ENCODE measurements around the gene ACTN2.

- TF ChIP-seq, protein P1, sequence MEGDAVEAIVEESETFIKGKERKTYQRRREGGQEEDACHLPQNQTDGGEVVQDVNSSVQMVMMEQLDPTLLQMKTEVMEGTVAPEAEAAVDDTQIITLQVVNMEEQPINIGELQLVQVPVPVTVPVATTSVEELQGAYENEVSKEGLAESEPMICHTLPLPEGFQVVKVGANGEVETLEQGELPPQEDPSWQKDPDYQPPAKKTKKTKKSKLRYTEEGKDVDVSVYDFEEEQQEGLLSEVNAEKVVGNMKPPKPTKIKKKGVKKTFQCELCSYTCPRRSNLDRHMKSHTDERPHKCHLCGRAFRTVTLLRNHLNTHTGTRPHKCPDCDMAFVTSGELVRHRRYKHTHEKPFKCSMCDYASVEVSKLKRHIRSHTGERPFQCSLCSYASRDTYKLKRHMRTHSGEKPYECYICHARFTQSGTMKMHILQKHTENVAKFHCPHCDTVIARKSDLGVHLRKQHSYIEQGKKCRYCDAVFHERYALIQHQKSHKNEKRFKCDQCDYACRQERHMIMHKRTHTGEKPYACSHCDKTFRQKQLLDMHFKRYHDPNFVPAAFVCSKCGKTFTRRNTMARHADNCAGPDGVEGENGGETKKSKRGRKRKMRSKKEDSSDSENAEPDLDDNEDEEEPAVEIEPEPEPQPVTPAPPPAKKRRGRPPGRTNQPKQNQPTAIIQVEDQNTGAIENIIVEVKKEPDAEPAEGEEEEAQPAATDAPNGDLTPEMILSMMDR (IDR thresholded peaks at IDR 0.05): no peak
- no peak for TF ChIP-seq POLR2A (IDR thresholded peaks at IDR 0.05)
Measured at GRCh38 chr1:236700903-236701302, 14.6 kb downstream of the ACTN2 start.

Data from testis (tissue), 2 donors.